Measurements from ENCODE around the gene PSMG2. TPM values are rescaled to one million over a fixed set of nuclear protein-coding genes. Genes with fewer than 3 reads are reported as not detected.
"Not testable (repeated sequence)": the region's sequence is repeated elsewhere in the genome, so short reads cannot be mapped to it uniquely, and the experiment has no call there.

Gene PSMG2
- total and polyA plus RNA-seq, 8 donors, result 27.0 to 50.0 (median 39.3) TPM

- ATAC-seq; H3K4me1 ChIP-seq; H3K36me3 ChIP-seq; H3K27ac ChIP-seq; DNase-seq; H3K27me3 ChIP-seq; intact Hi-C loops (cut with DNase I); H3K4me3 ChIP-seq; H3K9me3 ChIP-seq; FAIRE-seq: not testable (repeated sequence)
- 67 to 77% methylated on average over 3 of the region's 3 CpGs for WGBS, 2 donors
These were observed 55.7 kb downstream of the PSMG2 start for GRCh38 chr18:12758566-12758965.

GRCh38 chr18:12765126-12765525, 62.3 kb downstream of the PSMG2 start:
- no peak for DNase-seq
- Histone ChIP-seq H3K4me1 (no peaks in the 10 kb centered on the region), H3K27ac (no peak overlapping the region), H3K36me3 (no peaks in the 10 kb centered on the region), H3K4me3 (no peak overlapping the region), H3K9me3 (no peaks in the 10 kb centered on the region), H3K27me3 (no peaks in the 10 kb centered on the region)
- no peak for ATAC-seq
- no peak for TF ChIP-seq CTCF (IDR thresholded peaks at IDR 0.05)
- WGBS, 2 donors, result 73 to 84% methylated on average over 8 of the region's 8 CpGs
- no peak for FAIRE-seq
- intact Hi-C loops (cut with DNase I), result no loop called here

- WGBS, 2 donors, result 79 to 91% methylated on average over 11 of the region's 11 CpGs
- Histone ChIP-seq H3K27me3 (no peaks in the 10 kb centered on the region), H3K4me1 (no peaks in the 10 kb centered on the region), H3K4me3 (no peak overlapping the region), H3K36me3 (no peaks in the 10 kb centered on the region), H3K9me3 (no peaks in the 10 kb centered on the region), H3K27ac (no peak overlapping the region)
- DNase-seq, result no peak
- FAIRE-seq, result no peak
- intact Hi-C loops (cut with DNase I), result no loop called here
- TF ChIP-seq CTCF (IDR thresholded peaks at IDR 0.05), result no peak
- no peak for ATAC-seq
These were observed 62.7 kb downstream of the PSMG2 start for GRCh38 chr18:12765586-12765985.

- Histone ChIP-seq H3K4me3 (no peak overlapping the region), H3K9me3 (no peaks in the 10 kb centered on the region), H3K4me1 (no peaks in the 10 kb centered on the region), H3K27ac (no peak overlapping the region), H3K36me3 (no peaks in the 10 kb centered on the region), H3K27me3 (no peaks in the 10 kb centered on the region)
- ATAC-seq (peak in 1 of 4 donors; percentile 23), FAIRE-seq (no peak), DNase-seq (no peak)
- no peak for TF ChIP-seq CTCF (IDR thresholded peaks at IDR 0.05)
- intact Hi-C loops (cut with DNase I), result no loop called here
- WGBS, 2 donors, result 35 to 59% methylated on average over 13 of the region's 13 CpGs
These were observed 64.2 kb downstream of the PSMG2 start for GRCh38 chr18:12766986-12767433.

GRCh38 chr18:12767580-12768155, 64.8 kb downstream of the PSMG2 start:
- no peaks in the 10 kb centered on the region for H3K9me3 ChIP-seq
- intact Hi-C loops (cut with DNase I), result no loop called here
- 75 to 88% methylated on average over 9 of the region's 9 CpGs for WGBS, 2 donors
- no peak for FAIRE-seq
- no peak for DNase-seq
- ATAC-seq, result no peak
- no peak overlapping the region for H3K4me3 ChIP-seq
- TF ChIP-seq CTCF (IDR thresholded peaks at IDR 0.05), result no peak
- no peak overlapping the region for H3K27ac ChIP-seq
- no peaks in the 10 kb centered on the region for H3K36me3 ChIP-seq
- H3K4me1 ChIP-seq, result no peaks in the 10 kb centered on the region
- H3K27me3 ChIP-seq, result no peaks in the 10 kb centered on the region
